Right ventricle myocardium superior (tissue), 1 donor: ENCODE data around the gene CLEC4M. TPM values are rescaled to one million over a fixed set of nuclear protein-coding genes. Genes with fewer than 3 reads are reported as not detected.
"Not testable (repeated sequence)": the region's sequence is repeated elsewhere in the genome, so short reads cannot be mapped to it uniquely, and the experiment has no call there.

Source experiments
- ATAC-seq: fragments of 200-7000 bp; cut with Tn5 transposase; one replicate; pipeline ENCODE4 v1.9.1; 2020; ENCODE audit warnings: mild to moderate bottlenecking; ENCODE audit not compliant: poor library complexity
- DNase-seq: peaks from one replicate; pipeline ENCODE4 v3.0.0-alpha.2; 2020
- intact Hi-C: fragments of 100-400 bp; cut with DNase I; formaldehyde crosslinking; loops from one replicate; pipeline ENCODE4 v1.11.2; 2022
- total RNA-seq: library from RNA; stranded (reverse); fragmentation: NEBNext Ultra II Directional; extraction: Animal tissue kit (Norgen Biotek cat#: 25700); gene quantifications from one replicate; pipeline ENCODE4 v1.2.1, GENCODE V29; 2021
- donor health status: DM: no; HTN: yes; CAD: no; lungs with severe emphysema.

CLEC4M gene
- total RNA-seq, 1 donor from 2014 or later, result not detected

- DNase-seq, intact Hi-C loops, ATAC-seq: not testable (repeated sequence)
Measured at GRCh38 chr19:7765043-7765442, 2.0 kb downstream of the CLEC4M start.

DNA sequence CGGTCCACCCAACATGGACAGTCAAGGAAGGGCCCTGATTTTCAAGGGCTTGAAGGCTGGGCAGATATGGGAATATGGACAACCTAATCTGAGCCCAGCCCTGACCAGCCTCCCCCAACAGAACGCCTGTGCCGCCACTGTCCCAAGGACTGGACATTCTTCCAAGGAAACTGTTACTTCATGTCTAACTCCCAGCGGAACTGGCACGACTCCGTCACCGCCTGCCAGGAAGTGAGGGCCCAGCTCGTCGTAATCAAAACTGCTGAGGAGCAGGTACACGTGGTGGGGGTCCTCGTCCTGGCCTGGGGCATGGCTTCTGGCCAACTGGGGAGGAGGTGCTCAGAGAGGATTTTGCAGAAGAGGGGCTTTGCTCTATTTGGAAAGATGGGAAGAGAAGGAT is 3.5 kb downstream of the CLEC4M start:
- no peak for DNase-seq
- intact Hi-C loops, result no loop called here
- ATAC-seq, result no peak

- no peak for DNase-seq
- no peak for ATAC-seq
- intact Hi-C loops, result no loop called here
Measured at GRCh38 chr19:7767487-7767886, 4.4 kb downstream of the CLEC4M start.

- intact Hi-C loops, result no loop called here
- ATAC-seq (no peak), DNase-seq (no peak)
Measured at GRCh38 chr19:7769171-7769570, 6.1 kb downstream of the CLEC4M start.

DNA sequence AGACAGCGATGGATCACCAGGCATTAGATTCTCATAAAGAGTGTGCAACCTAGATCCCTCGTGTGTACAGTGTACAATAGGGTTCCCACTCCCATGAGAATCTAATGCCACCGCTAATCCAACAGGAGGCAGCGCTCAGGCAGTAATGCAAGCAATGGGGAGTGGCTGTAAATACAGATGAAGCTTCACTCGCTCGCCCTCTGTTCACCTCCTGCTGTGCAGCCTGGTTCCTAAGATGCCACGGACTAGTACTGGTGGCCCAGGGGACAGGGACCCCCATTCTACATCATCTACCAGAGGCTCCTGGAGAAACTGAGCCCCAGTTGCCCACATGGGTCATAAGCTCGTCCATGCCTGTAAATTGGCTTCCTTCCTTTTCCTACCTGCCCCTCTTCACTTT is 8.0 kb downstream of the CLEC4M start:
- DNase-seq (no peak), ATAC-seq (no peak)
- intact Hi-C loops, result no loop called here

DNA sequence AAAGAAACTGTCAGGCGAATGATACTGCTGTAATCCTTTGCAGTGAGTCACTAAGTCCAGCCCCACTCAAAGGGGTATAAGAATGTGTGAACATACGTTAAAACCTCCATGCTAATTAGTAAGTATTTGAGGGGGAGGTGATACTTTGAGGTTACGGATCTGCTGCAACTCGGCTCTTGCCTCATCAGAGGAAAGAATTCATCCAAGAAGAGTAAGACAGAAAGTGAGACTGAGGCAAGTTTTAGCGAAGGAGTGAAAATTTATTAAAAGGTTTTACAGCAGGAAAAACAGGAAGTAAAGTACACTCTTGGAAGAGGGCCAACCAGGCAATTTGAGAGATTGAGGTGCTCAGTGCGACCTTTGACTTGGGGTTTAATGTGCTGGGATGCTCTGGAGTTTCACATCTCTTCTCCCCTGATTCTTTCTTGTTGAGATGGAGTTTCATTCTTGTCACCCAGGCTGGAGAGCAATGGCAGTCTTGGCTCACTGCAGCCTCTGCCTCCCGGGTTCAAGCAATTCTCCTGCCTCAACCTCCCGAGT is 9.8 kb downstream of the CLEC4M start:
- DNase-seq, result no peak
- intact Hi-C loops, result no loop called here
- ATAC-seq, result no peak

DNA sequence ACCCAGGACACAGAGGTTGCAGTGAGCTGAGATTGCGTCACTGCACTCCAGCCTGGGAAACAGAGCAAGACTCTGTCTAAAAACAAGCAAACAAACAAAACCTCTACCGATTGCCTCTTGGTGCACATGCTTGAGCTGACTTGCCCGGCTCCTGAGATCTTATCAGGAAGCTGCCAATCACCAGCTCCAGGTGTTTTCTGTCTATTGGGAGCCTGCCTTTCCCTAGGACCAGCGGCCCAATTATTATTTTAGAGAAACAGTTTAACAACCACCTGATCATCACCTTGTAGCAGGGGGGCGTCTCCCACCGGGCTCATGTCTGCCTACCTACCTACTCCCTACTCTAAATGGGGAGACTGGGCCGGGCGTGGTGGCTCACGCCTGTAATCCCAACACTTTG is 10.8 kb downstream of the CLEC4M start:
- intact Hi-C loops, result no loop called here
- no peak for DNase-seq
- no peak for ATAC-seq

GRCh38 chr19:7775761-7776160 is 12.7 kb downstream of the CLEC4M start:
- intact Hi-C loops, result no loop called here
- ATAC-seq (no peak), DNase-seq (no peak)

- DNase-seq (no peak), ATAC-seq (no peak)
- intact Hi-C loops, result no loop called here
Measured at GRCh38 chr19:7778081-7778480, 15.0 kb downstream of the CLEC4M start.

DNA sequence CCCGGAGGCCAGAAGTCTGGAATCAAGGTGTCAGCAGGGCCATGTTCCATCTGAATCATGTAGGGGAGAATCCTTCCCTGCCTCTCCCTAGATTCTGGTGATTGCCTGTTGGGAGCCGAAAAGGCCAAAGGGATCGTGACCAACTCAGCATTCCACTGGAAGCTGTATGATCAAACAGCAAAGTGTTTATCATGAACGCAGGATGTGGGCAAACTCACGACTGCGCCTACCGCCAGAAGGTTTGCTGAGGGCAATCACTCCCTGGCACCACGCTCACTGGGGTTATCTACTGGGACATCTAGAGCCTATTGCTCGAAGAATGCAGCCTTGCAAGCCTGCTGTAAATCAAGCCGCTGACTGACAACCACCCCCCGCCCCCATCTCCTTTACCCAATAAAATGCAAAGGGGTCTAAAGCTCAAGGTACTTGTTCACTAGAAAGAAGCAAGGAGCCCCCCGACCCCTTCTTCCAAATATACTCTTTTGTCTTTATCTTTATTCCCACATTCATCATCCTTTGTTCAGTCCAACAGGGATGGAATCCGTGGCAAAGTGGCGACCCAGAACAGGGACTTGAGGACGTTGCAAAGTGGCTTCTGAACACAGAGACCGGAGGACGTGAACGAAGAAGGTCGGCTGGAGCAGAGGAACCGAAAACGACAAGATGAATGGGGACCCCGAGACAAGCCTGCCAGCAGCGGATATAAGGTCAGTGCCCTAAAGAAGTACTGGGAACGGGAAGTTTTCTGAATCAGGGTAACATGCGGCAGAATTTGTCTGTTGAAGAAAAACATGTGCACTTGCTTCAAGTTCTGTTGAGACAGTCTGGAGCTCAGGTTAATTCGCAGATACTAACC is 16.8 kb downstream of the CLEC4M start:
- ATAC-seq (no peak), DNase-seq (no peak)
- intact Hi-C loops, result no loop called here

DNA sequence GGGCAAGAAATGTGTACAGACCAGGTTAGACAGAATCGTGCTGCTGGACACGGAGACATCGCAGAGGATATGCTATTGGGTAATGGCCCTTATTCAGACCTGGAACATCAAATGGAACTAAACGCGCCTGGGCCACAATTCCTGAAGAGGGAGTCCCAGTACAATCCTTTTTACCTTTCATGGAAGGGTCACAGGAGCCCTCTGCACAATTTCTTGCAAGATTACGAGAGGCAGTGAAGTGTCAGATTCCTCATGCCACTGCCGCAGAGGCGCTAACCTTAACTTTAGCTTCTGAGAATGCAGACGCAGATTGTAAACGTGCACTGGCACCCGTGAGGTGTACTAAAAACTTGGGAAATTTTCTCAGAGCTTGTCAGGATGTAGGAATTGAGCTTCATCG is 18.1 kb downstream of the CLEC4M start:
- no peak for ATAC-seq
- no peak for DNase-seq
- intact Hi-C loops, result no loop called here

DNA sequence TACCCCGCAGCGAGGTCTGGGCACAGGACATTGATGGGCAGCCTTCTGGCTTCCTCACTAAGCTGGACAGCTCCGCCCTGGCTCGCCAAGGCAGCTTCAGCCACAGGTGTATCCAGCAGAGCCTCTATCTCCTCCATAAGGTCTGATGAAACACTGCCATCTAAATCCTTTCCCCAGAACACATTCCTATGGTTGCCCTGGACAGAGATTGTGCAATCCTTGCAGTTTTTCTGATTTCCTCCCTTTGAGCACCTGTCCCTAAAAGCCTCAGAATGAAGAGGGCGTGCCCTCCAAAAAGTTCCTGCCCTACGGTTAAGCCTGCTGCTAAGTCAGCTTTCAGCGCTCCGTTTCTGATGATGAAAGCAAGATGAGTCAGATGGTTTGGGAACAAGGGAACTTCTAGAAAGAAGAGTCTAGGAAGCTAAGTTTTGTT is 21.0 kb downstream of the CLEC4M start:
- ATAC-seq (peak; percentile 66), DNase-seq (no peak)
- intact Hi-C loops, result no loop called here

DNA sequence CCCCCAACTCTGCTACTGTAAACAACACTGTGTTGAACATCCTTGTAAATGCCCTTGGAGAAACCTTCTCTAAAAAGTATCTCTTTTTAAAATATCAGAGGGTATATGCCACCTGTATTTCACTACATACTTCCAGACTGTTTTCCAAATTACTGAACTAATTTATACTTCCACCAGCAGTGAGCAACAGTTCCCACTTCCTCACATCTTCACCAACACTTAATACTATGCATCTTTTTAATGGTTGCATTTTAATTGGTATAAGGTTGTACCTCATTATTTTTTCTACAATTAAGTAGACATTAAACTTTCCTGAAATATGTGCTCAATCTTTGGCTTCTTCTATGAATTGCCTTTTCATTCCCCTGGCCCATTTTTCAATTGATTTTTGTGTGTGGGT is 21.8 kb downstream of the CLEC4M start:
- ATAC-seq (no peak), DNase-seq (no peak)
- intact Hi-C loops, result no loop called here

- intact Hi-C loops, result no loop called here
- peak; percentile 73 for ATAC-seq
- peak; percentile 64 for DNase-seq
Measured at GRCh38 chr19:7787141-7787540, 24.1 kb downstream of the CLEC4M start.

- ATAC-seq, result peak; percentile 19
Measured at GRCh38 chr19:7787602-7788177, 24.6 kb downstream of the CLEC4M start.

DNA sequence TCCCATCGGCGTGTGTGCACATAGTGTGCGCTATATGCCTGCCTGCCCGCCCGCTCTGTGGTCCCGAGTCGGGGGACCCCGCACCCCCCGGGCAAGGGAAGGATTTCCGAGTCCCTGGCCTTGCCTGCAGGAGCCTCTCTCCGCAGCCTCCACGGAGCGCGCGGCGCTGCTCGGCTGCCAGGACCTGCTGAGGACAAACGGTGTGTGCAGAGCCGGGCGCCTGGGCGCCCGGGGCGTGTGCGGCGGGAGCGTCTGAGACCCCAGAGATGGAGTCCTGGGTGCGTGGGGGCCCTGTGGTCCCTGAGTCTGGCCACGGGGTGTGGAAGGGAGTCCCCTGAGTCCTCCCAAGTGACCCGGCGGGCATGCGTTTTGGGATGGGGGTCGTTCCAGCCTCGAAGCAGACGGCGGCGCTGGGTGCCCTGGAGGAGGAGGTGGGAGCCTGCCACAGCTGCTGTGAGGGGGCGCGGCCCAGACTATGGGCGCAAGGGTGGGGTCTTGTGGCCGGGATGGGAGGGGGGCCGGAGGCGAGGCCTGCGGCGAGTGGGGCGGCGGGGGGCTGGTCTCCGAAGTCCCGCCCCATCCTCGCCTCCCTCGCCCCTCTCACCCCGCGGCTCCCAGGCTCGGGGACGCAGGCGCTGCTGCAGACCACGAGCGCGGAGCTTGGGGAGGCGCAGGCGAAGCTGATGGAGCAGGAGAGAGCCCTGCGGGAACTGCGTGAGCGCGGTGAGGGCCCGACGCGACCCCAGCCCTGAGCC is 25.3 kb downstream of the CLEC4M start:
- intact Hi-C loops, result no loop called here
- DNase-seq (no peak), ATAC-seq (no peak)

More at GRCh38 chr19:7787602-7788177, 24.6 kb downstream of the CLEC4M start:
- DNase-seq, result no peak
- intact Hi-C loops, result no loop called here

DNA sequence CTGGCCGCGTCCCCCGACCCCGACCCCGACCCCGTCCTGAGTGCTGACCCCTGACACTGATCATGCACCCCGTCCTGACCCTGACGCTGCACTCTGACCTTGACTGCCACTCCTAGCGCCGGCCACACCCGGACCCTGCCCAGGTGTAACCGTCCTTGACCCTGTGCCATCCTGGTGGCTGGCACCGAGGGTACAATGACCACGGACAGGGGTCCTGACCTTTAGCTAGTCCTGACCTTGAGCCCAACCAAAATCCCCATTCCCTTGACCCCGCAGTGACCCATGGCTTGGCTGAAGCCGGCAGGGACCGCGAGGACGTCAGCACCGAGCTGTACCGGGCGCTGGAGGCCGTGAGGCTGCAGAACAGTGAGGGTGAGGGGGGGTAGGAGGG is 25.9 kb downstream of the CLEC4M start:
- intact Hi-C loops, result no loop called here
- ATAC-seq, result no peak
- no peak for DNase-seq

DNA sequence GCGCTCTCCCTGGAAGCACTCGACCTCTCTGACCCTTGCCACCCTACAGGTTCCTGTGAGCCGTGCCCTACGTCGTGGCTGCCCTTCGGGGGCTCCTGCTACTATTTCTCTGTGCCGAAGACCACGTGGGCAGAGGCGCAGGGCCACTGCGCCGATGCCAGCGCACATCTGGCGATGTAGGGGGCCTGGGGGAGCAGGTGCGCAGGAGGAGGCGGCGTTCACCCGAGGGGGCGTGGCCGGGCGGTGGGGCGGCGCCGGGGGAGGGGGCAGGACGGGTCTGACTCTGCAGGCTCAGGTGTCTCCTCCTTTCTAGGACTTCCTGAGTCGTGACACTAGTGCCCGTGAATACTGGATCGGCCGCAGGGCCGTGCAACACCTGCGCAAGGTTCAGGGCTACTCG is 26.4 kb downstream of the CLEC4M start:
- ATAC-seq, result no peak
- intact Hi-C loops, result no loop called here

DNA sequence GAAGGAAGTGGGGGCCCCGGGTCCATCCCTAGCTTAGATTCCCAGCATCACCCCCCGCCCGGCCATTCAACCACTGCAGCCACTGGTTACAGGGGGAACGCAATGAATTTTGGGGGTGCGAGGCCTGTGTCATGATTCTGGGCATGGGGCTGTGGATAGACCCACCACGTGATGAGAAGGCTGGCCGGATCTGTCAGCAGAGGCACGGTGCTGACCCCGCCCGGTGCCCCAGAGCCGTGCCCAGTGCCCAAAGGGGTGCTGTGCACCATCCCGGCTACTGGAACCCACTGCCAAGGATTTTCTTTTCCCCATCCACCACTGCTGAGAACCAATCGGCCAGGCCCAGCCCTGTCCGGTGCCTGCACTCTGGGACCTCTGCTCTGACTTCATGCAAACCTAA is 27.4 kb downstream of the CLEC4M start:
- no peak for ATAC-seq
- DNase-seq, result no peak
- intact Hi-C loops, result loop anchor here (10.0 kb wide), 1 partner anchor 136 kb away; no protein-coding TSS in a partner anchor

More for the DNA sequence above, 26.4 kb downstream of the CLEC4M start:
- DNase-seq, result no peak
